Astrocyte (in vitro differentiated cells and primary cell): ENCODE data around the gene AK8. TPM values are rescaled to one million over a fixed set of nuclear protein-coding genes. Genes with fewer than 3 reads are reported as not detected.

Experiments
- DNase-seq: peaks from one replicate; pipeline ENCODE4 v3.0.0-alpha.2; 2010; ENCODE audit warnings: low read depth
- FAIRE-seq: peaks from 2 replicates; lab custom pipeline; 2011; peaks lifted over from hg19 to GRCh38; lab: Jason Lieb, UNC
- H2AFZ ChIP-seq: 2 replicates; pipeline ENCODE4 v1.6.0; 2012; ENCODE audit warnings: low read depth, low read length, inconsistent platforms
- H3K27ac ChIP-seq: 2 replicates; pipeline ENCODE4 v1.5.1; 2011; ENCODE audit warnings: low read depth, low read length, inconsistent platforms
- H3K27me3 ChIP-seq: 2 replicates; pipeline ENCODE4 v1.6.0; 2011; ENCODE audit warnings: low read length, inconsistent platforms; ENCODE audit not compliant: insufficient read depth
- H3K36me3 ChIP-seq: 2 replicates; pipeline ENCODE4 v1.5.1; 2011; ENCODE audit warnings: low read length, inconsistent platforms; ENCODE audit not compliant: insufficient read depth
- H3K4me1 ChIP-seq: 2 replicates; pipeline ENCODE4 v1.5.1; 2011; ENCODE audit warnings: low read length, inconsistent platforms; ENCODE audit not compliant: insufficient read depth
- H3K4me2 ChIP-seq: 2 replicates; pipeline ENCODE4 v1.6.0; 2012; ENCODE audit warnings: low read length, inconsistent platforms
- H3K4me3 ChIP-seq: 2 replicates; pipeline ENCODE4 v1.5.1; 2011; ENCODE audit warnings: low read depth, mild to moderate bottlenecking, low read length, inconsistent platforms; ENCODE audit not compliant: insufficient read depth
- H3K79me2 ChIP-seq: 2 replicates; pipeline ENCODE4 v1.6.0; 2012; ENCODE audit warnings: mild to moderate bottlenecking, low read length, inconsistent platforms; ENCODE audit not compliant: insufficient read depth
- H3K9ac ChIP-seq: 2 replicates; pipeline ENCODE4 v1.6.0; 2012; ENCODE audit warnings: mild to moderate bottlenecking, low read length, inconsistent platforms
- H3K9me3 ChIP-seq: 2 replicates; pipeline ENCODE4 v1.5.1; 2012; ENCODE audit warnings: low read depth, mild to moderate bottlenecking, low read length, inconsistent platforms; ENCODE audit not compliant: insufficient read depth
- H4K20me1 ChIP-seq: 2 replicates; pipeline ENCODE4 v1.6.0; 2012; ENCODE audit warnings: low read length, inconsistent platforms; ENCODE audit not compliant: insufficient read depth
- H3K27ac Mint-ChIP-seq: one replicate; pipeline ENCODE4 v1.8.0; 2021; ENCODE audit warnings: mild to moderate bottlenecking, mixed read lengths; ENCODE audit not compliant: unreplicated experiment
- H3K27me3 Mint-ChIP-seq: one replicate; pipeline ENCODE4 v1.8.0; 2021; ENCODE audit warnings: low read depth, mixed read lengths; ENCODE audit not compliant: unreplicated experiment
- H3K36me3 Mint-ChIP-seq: one replicate; pipeline ENCODE4 v1.8.0; 2021; ENCODE audit warnings: low read depth, mixed read lengths; ENCODE audit not compliant: unreplicated experiment
- H3K4me1 Mint-ChIP-seq: one replicate; pipeline ENCODE4 v1.8.0; 2021; ENCODE audit warnings: low read depth, mixed read lengths; ENCODE audit not compliant: unreplicated experiment
- H3K4me3 Mint-ChIP-seq: one replicate; pipeline ENCODE4 v1.8.0; 2021; ENCODE audit warnings: mild to moderate bottlenecking, moderate library complexity, mixed read lengths; ENCODE audit not compliant: unreplicated experiment
- H3K9me3 Mint-ChIP-seq: one replicate; pipeline ENCODE4 v1.8.0; 2021; ENCODE audit warnings: mild to moderate bottlenecking, mixed read lengths; ENCODE audit not compliant: unreplicated experiment
- CTCF ChIP-seq: IDR thresholded peaks from 2 replicates; pipeline ENCODE4 v1.5.1; 2011; ENCODE audit warnings: low read depth, mild to moderate bottlenecking, inconsistent platforms, low read length, moderate library complexity; ENCODE audit not compliant: insufficient read depth
- EZH2 ChIP-seq: IDR thresholded peaks from 2 replicates; pipeline ENCODE4 v1.6.1; 2012; ENCODE audit warnings: mild to moderate bottlenecking, low read length, inconsistent platforms; ENCODE audit not compliant: insufficient read depth
- total RNA-seq: library from RNA; stranded (reverse); gene quantifications from 2 replicates; pipeline ENCODE4 v1.2.1, GENCODE V29; 2021

The AK8 gene
- total RNA-seq, 1 donor from 2014 or later: 0.27 TPM

GRCh38 chr9:132912131-132912530, 34.0 kb upstream of the AK8 start:
- H3K36me3 ChIP-seq: peaks cover 29% of the 10 kb centered on the region
- Mint-ChIP-seq H3K4me3 (no peak overlapping the region), H3K36me3 (peaks cover 22% of the 10 kb centered on the region), H3K27me3 (no peaks in the 10 kb centered on the region), H3K9me3 (no peaks in the 10 kb centered on the region), H3K4me1 (no peaks in the 10 kb centered on the region), H3K27ac (no peak overlapping the region)
- H3K9me3 ChIP-seq: no peaks in the 10 kb centered on the region
- H3K79me2 ChIP-seq: no peaks in the 10 kb centered on the region
- H3K9ac ChIP-seq: no peak overlapping the region
- H3K4me2 ChIP-seq: no peak overlapping the region
- FAIRE-seq (no peak), DNase-seq (no peak)
- H2AFZ ChIP-seq: no peak overlapping the region
- no peaks in the 10 kb centered on the region for H3K27me3 ChIP-seq
- no peak overlapping the region for H3K4me3 ChIP-seq
- TF ChIP-seq CTCF: no peak
- no peak for TF ChIP-seq EZH2
- H3K4me1 ChIP-seq: no peaks in the 10 kb centered on the region
- no peak overlapping the region for H3K27ac ChIP-seq
- no peaks in the 10 kb centered on the region for H4K20me1 ChIP-seq

GRCh38 chr9:132910376-132910775, 32.3 kb upstream of the AK8 start:
- Histone ChIP-seq H3K4me3 (no peak overlapping the region), H2AFZ (no peak overlapping the region), H3K9ac (no peak overlapping the region), H4K20me1 (no peaks in the 10 kb centered on the region), H3K27me3 (no peaks in the 10 kb centered on the region), H3K9me3 (no peaks in the 10 kb centered on the region), H3K79me2 (no peaks in the 10 kb centered on the region), H3K4me2 (no peak overlapping the region), H3K27ac (no peak overlapping the region), H3K36me3 (peaks cover 27% of the 10 kb centered on the region), H3K4me1 (no peaks in the 10 kb centered on the region)
- DNase-seq (no peak), FAIRE-seq (no peak)
- Mint-ChIP-seq H3K4me3 (no peak overlapping the region), H3K9me3 (no peaks in the 10 kb centered on the region), H3K27ac (no peak overlapping the region), H3K4me1 (no peaks in the 10 kb centered on the region), H3K36me3 (peaks cover 18% of the 10 kb centered on the region), H3K27me3 (no peaks in the 10 kb centered on the region)
- TF ChIP-seq EZH2 (no peak), CTCF (no peak)

- Histone ChIP-seq H3K4me1 (no peaks in the 10 kb centered on the region), H3K4me3 (no peak overlapping the region), H3K36me3 (peaks cover 28% of the 10 kb centered on the region), H3K9ac (no peak overlapping the region), H3K4me2 (no peak overlapping the region), H3K27ac (no peak overlapping the region), H3K9me3 (no peaks in the 10 kb centered on the region), H3K79me2 (no peaks in the 10 kb centered on the region), H4K20me1 (no peaks in the 10 kb centered on the region), H2AFZ (no peak overlapping the region), H3K27me3 (no peaks in the 10 kb centered on the region)
- Mint-ChIP-seq H3K9me3 (no peaks in the 10 kb centered on the region), H3K4me1 (no peaks in the 10 kb centered on the region), H3K36me3 (peaks cover 16% of the 10 kb centered on the region), H3K27me3 (no peaks in the 10 kb centered on the region), H3K4me3 (no peak overlapping the region), H3K27ac (no peak overlapping the region)
- DNase-seq: no peak
- no peak for TF ChIP-seq CTCF
- TF ChIP-seq EZH2: no peak
- no peak for FAIRE-seq
These were observed 31.2 kb upstream of the AK8 start for GRCh38 chr9:132909311-132909710.
